Hematopoietic multipotent progenitor cell treated with erythropoietin and hydrocortisone succinate and interleukin-3 and kit ligand, for 8 days (in vitro differentiated cells): ENCODE measurements around the gene ABHD12B.
"Not testable (repeated sequence)": the region's sequence is repeated elsewhere in the genome, so short reads cannot be mapped to it uniquely, and the experiment has no call there.

ENCODE experiments used
- DNase-seq: peaks from one replicate; pipeline ENCODE4 v3.0.0-alpha.2; 2015

Gene ABHD12B

DNA sequence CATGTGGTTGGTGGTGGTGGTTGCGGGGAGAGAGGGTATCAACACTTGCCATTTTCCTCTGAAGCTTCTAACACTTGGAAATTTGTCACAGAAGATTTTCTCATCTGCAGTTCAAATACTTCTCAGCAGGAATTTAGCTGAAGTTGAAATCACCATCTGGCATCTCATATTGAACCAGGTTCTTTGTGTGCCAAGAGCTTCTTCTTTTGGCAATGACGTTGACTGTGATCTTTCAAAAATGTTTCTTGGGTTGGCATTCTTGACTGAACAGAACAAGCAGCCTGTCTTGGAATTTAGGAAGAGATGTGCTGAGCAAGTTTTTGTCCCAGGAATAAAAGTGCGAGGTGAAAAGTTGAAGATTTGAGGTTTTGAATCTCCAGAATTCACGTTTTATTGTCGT is 32.2 kb upstream of the ABHD12B start:
- DNase-seq: no peak

- no peak for DNase-seq
Measured at GRCh38 chr14:50844391-50844790, 27.5 kb upstream of the ABHD12B start.

DNA sequence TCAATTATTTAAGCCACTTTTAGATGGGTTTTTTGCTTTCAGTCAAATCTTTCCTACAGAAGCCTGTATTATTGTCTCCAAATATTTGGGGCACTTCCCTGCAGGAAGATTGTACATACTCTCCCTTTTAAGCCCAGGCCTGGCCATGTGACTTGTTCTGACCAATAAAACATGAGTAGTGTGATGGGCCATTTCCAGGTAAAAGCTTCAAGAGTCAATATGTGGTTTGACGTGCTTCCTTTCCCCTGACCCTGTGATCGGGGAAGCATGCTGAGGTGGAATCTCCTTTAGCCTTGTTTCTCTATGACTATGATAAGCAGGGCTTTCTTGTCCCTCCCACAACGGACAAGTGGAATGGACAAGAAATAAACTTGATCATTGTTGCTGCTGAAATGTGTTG is 26.7 kb upstream of the ABHD12B start:
- no peak for DNase-seq

DNA sequence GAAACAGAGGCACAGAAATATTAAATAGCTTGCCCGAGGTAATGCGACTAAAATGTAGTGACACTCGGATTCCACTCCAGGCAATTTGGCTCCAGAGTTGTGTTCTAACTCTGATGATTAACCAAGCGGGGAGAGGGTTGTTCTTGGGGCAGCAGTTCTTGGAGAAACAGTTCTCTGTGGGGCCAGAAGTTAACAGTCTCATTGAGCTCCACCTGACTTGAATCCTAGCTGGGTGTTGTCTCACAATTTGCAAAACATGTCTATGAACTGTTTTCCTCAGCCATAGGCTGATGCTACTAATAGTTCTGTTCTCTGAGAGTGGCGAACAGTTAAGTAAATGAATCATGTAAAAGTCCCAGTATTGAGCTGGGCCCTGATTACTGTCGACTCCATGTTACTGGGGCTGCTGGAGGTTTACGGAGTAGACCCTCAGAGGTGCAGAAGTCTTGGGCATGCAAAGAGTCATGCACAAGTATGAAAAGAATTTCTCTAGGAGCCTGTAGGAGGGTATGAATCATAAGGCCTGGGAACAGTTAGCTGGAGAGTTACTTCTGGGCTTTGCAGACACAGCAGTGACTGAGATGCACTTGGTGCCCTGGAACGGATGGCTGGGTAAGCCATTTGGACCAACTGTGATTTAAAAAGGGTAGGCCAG is 25.5 kb upstream of the ABHD12B start:
- DNase-seq: no peak

DNA sequence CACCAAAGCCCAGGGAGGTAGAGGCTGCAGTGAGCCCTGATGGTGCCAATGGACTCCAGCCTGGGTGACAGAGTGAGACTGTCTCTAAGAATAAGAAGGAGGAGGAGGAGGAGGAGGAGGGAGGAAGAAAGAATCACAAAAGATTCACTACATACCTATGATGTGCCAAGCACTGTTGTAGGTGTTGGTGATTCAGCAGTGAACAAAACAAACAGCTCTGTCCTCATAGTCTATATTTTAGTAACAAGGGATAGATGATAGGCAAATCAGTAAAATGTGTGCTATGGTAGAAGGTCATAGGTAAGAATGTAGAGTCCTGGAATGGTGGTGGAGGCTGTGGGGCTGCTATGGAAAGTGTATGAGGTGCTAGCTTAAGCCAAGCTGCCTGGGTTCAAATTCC is 18.0 kb upstream of the ABHD12B start:
- no peak for DNase-seq

DNA sequence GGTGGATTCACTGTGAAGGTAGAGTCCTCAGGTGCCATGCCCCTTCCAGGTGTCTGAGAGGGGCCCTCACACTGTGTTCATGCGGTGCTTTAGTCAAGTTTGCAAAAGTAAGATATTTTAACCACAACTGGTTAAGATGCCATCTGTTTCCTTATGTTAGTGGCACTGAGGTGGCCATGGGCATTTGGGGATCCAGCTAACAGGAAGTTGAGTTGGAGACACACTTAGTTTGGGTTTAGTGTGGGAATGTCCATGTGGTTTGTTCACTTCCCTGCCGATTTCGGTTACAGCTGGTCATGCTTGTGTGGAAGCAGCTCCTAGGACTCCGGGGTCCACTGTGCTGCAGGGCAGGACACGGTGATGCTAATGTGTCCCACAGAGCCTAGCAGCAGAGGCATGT is 17.3 kb upstream of the ABHD12B start:
- peak; percentile 17 for DNase-seq

DNA sequence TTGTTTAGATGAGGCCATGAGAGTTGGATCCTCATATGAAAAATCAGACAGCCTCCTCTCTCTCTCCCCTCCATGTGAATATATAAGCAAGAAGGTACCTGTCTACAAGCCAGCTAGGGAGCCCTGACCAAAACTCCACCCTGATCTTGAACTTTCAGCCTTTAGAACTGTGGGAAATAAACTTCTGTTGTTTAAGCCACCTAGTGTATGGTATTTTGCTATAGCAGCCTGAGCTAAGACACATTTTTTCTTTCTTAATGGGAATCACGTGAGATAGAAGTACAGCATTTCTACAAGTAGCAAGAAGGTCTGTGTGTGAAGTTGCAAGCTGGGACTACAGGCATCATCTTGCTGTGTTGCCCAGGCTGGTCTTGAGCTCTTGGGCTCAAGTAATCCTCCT is 16.3 kb upstream of the ABHD12B start:
- no peak for DNase-seq

- no peak for DNase-seq
Measured at GRCh38 chr14:50856660-50857059, 15.2 kb upstream of the ABHD12B start.

DNA sequence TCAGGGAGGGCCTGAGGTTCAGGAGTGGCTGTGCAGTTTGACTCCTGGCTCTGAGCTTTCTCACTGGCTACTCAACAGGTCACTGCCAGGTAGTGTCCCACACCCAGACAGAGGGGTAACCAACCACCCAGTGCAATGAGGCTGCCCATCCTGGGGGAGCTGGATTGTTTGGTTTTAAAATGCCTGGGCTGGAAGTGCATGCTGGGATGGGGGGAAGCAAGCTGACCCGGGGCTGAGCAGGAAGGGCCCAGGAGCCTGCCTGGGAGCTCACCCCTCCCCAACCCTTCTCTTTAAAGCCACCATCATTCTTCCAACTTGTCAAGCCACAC is 12.6 kb upstream of the ABHD12B start:
- DNase-seq: no peak

DNA sequence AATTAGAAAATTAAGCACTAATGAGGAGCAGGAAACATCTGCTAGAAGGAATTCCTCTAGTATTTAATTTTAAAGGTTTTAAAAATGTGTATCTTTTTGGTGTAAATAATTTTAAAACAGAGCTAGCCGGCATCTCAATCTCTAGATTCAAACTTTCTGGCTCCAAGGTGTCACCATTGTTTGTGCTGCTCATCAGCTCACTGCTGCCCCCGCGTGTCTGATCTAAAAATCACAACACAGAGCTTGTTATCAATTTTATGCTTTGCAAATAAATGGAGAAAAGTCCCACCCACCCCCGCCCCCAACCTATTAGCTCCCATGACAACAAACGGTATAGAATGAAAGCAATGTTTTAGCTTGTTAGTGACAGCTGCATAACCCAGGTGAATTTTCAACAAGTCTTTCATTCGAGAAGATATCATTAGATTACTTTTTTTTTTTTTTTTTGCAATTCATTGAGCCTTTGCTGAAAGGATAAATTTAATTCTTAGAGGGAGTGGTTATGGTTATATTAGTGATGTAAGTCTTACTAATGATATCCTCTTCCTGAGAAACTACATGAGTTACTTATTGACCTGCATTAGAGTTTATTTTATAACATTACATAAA is 11.3 kb upstream of the ABHD12B start:
- DNase-seq: peak; percentile 90

- DNase-seq: no peak
Measured at GRCh38 chr14:50862036-50862570, 9.8 kb upstream of the ABHD12B start.

DNA sequence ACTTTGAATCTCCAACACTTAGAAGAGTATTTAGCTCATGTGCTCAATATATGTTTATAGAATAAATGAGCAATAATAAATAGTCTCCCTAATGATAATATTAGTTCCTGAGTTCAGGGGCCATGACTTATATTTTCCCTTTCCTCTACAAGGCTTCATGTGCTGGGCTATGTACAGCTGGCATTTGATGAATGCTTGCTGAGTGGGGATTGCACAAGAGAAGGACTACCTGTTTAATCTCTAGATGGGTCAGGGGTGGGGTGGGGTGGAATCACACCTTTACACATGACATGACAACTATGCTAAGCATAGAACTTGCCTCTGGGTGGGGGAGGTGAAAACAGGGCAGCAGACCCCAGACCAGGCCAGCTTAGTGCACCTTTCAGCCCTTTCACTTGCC is 7.6 kb upstream of the ABHD12B start:
- no peak for DNase-seq

- DNase-seq: no peak
Measured at GRCh38 chr14:50864946-50865345, 6.9 kb upstream of the ABHD12B start.

GRCh38 chr14:50865391-50866076 is 6.3 kb upstream of the ABHD12B start:
- DNase-seq: no peak

DNA sequence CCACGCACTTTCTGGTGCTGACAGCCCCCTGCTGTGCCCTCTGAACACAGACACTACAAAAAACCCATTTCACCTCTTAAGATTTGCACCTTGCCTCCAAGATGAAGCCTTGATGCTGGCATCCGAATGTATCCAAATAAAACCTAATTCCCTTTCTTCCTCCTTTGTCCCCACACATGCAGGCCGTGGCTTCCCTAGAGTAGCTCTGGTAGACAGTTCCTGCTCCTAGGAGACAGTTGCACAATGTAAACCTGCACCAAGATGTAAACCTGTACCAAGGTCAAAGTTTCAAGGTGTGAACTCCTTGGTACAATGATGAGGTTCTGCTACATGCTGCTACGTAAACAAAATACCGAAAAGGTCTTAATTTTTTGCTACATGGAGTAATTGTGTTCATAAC is 625 bp upstream of the ABHD12B start:
- no peak for DNase-seq

- DNase-seq: no peak
Measured at GRCh38 chr14:50874757-50875156, 2.9 kb downstream of the ABHD12B start.

- no peak for DNase-seq
Measured at GRCh38 chr14:50875359-50876070, 3.7 kb downstream of the ABHD12B start.

GRCh38 chr14:50882932-50883826 is 11.3 kb downstream of the ABHD12B start:
- no peak for DNase-seq

DNA sequence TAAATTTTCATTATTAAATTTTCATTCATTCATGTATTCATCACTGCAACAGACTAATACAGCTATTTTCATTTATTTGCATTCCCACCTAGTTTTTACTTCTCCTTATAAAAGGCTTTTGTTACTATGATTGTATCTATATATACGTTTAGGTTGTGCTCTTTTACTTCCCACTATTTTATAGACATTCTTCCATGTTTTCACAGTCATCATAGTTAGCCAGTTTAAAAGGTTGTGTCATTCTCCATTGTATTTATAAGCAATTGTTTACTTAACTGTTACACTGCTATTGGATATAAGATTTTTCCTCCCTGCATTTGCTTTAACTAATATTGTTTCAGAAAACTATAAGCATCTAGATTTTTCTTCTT is 12.0 kb downstream of the ABHD12B start:
- no peak for DNase-seq

DNA sequence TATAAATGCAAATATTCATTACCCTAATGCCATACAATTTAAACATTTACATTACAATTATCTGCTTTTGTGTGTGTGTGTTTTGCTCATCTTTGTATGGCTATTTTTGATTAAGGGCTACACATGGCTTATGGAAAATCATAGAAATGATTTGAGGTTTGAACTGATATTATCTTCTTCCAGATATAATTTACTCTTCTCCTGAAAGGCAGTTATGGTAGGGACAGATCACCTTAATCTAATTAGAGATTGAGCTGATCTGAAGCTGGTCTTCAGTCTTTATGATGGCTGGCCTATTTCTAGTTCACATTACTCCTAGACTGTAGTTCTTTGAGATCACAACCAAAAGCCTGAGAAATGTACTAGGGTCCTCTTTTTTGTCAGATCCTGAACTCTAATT is 15.6 kb downstream of the ABHD12B start:
- DNase-seq: no peak

GRCh38 chr14:50892255-50892654 is 20.4 kb downstream of the ABHD12B start:
- DNase-seq: no peak

GRCh38 chr14:50896421-50896820 is 24.6 kb downstream of the ABHD12B start:
- not testable (repeated sequence) for DNase-seq

GRCh38 chr14:50897005-50897404 is 25.2 kb downstream of the ABHD12B start:
- not testable (repeated sequence) for DNase-seq
